Left lung (tissue), 8 donors: Measurements from ENCODE around the gene TUBA1B. TPM values are rescaled to one million over a fixed set of nuclear protein-coding genes. Genes with fewer than 3 reads are reported as not detected.

Source experiments
- polyA plus RNA-seq, 6 donors: library from polyadenylated mRNA; unstranded; fragments of 120-200 nt; gene quantifications; one replicate each; pipeline ENCODE4 v1.2.1, GENCODE V29; 2013; ENCODE audit not compliant: insufficient read length in 6 of 6
- total RNA-seq, 2 donors: library from RNA; stranded (reverse); fragmentation: NEBNext Ultra II Directional; extraction: Animal tissue kit (Norgen Biotek cat#: 25700); gene quantifications; one replicate each; pipeline ENCODE4 v1.2.1, GENCODE V29; 2021
- donor health status: DM: no; HTN: yes; CAD: no.
- donor health status: DM: no; HTN: no; CAD: no.

The TUBA1B gene
- total and polyA plus RNA-seq, 8 donors, result 603 to 1,514 (median 981) TPM

Other genes starting within 250 kb of the TUBA1B start
- 10 to 100 TPM; 51.6 to 87.4 TPM for gene FKBP11, start 205.9 kb downstream of the TUBA1B start, total RNA-seq
- gene FKBP11, start 205.9 kb downstream of the TUBA1B start, polyA plus RNA-seq, result 10 to 100 TPM; 17.2 to 27.9 (median 21.9) TPM
- 100 to 1,000 TPM; 184 to 186 TPM for gene ARF3, start 173.9 kb downstream of the TUBA1B start, total RNA-seq
- 100 to 1,000 TPM in 3 of 6 donors, 10 to 100 TPM in 3; 91.8 to 116 (median 102) TPM for gene ARF3, start 173.9 kb downstream of the TUBA1B start, polyA plus RNA-seq
- under 1 TPM; 0.15 to 0.58 TPM for gene WNT10B, start 159.7 kb downstream of the TUBA1B start, total RNA-seq
- under 1 TPM in 3 of 6 donors, not detected in 3; 0.10 to 0.12 (median 0.10) TPM for gene WNT10B, start 159.7 kb downstream of the TUBA1B start, polyA plus RNA-seq
- gene WNT1, start 153.1 kb downstream of the TUBA1B start, total RNA-seq, result not detected
- not detected for gene WNT1, start 153.1 kb downstream of the TUBA1B start, polyA plus RNA-seq
- gene DDN, start 132.0 kb downstream of the TUBA1B start, total RNA-seq, result under 1 TPM; 0.06 to 0.08 TPM
- under 1 TPM; 0.10 to 0.68 (median 0.30) TPM for gene DDN, start 132.0 kb downstream of the TUBA1B start, polyA plus RNA-seq
- gene PRKAG1, start 112.6 kb downstream of the TUBA1B start, total RNA-seq, result 10 to 100 TPM; 48.4 to 62.7 TPM
- gene PRKAG1, start 112.6 kb downstream of the TUBA1B start, polyA plus RNA-seq, result 10 to 100 TPM; 69.0 to 81.8 (median 78.4) TPM
- 100 to 1,000 TPM in 1 of 2 donors, 10 to 100 TPM in 1; 81.2 to 110 TPM for gene KMT2D, start 70.6 kb downstream of the TUBA1B start, total RNA-seq
- gene KMT2D, start 70.6 kb downstream of the TUBA1B start, polyA plus RNA-seq, result 10 to 100 TPM; 52.7 to 71.3 (median 67.5) TPM
- 1 to 10 TPM in 1 of 2 donors, under 1 TPM in 1; 0.71 to 1.1 TPM for gene RHEBL1, start 61.4 kb downstream of the TUBA1B start, total RNA-seq
- 1 to 10 TPM; 1.9 to 3.6 (median 2.4) TPM for gene RHEBL1, start 61.4 kb downstream of the TUBA1B start, polyA plus RNA-seq
- gene DHH, start 36.6 kb downstream of the TUBA1B start, total RNA-seq, result 1 to 10 TPM; 2.0 to 2.9 TPM
- gene DHH, start 36.6 kb downstream of the TUBA1B start, polyA plus RNA-seq, result under 1 TPM; 0.29 to 0.84 (median 0.68) TPM
- gene LMBR1L, start 20.5 kb downstream of the TUBA1B start, total RNA-seq, result 10 to 100 TPM; 39.9 to 42.8 TPM
- gene LMBR1L, start 20.5 kb downstream of the TUBA1B start, polyA plus RNA-seq, result 100 to 1,000 TPM in 1 of 6 donors, 10 to 100 TPM in 5; 67.0 to 102 (median 93.5) TPM
- 100 to 1,000 TPM; 205 to 235 TPM for gene TUBA1A, start 57.7 kb upstream of the TUBA1B start, total RNA-seq
- gene TUBA1A, start 57.7 kb upstream of the TUBA1B start, polyA plus RNA-seq, result 100 to 1,000 TPM; 412 to 675 (median 534) TPM
- gene TUBA1C, start 133.7 kb upstream of the TUBA1B start, total RNA-seq, result 100 to 1,000 TPM; 153 to 235 TPM
- 100 to 1,000 TPM; 112 to 180 (median 160) TPM for gene TUBA1C, start 133.7 kb upstream of the TUBA1B start, polyA plus RNA-seq
- under 1 TPM in 1 of 2 donors, not detected in 1; 0.26 TPM for gene PRPH, start 163.8 kb upstream of the TUBA1B start, total RNA-seq
- gene PRPH, start 163.8 kb upstream of the TUBA1B start, polyA plus RNA-seq, result 1 to 10 TPM; 1.1 to 2.4 (median 1.9) TPM
- gene TROAP, start 191.9 kb upstream of the TUBA1B start, total RNA-seq, result 1 to 10 TPM; 2.4 to 8.0 TPM
- gene TROAP, start 191.9 kb upstream of the TUBA1B start, polyA plus RNA-seq, result 10 to 100 TPM; 22.0 to 43.2 (median 29.8) TPM
- not detected for gene C1QL4, start 205.8 kb upstream of the TUBA1B start, total RNA-seq
- gene C1QL4, start 205.8 kb upstream of the TUBA1B start, polyA plus RNA-seq, result under 1 TPM in 1 of 6 donors, not detected in 5; 0.07 TPM
- 1 to 10 TPM in 1 of 2 donors, under 1 TPM in 1; 0.21 to 2.7 TPM for gene DNAJC22, start 215.5 kb upstream of the TUBA1B start, total RNA-seq
- 1 to 10 TPM; 3.5 to 7.0 (median 6.5) TPM for gene DNAJC22, start 215.5 kb upstream of the TUBA1B start, polyA plus RNA-seq
- gene SPATS2, start 236.1 kb upstream of the TUBA1B start, total RNA-seq, result 10 to 100 TPM; 14.6 to 21.3 TPM
- 10 to 100 TPM; 61.7 to 77.0 (median 71.8) TPM for gene SPATS2, start 236.1 kb upstream of the TUBA1B start, polyA plus RNA-seq